Stomach (tissue), 9 donors: ENCODE measurements around the gene GJC1. TPM values are rescaled to one million over a fixed set of nuclear protein-coding genes. Genes with fewer than 3 reads are reported as not detected.
A peak's percentile ranks its signal among the peaks of the same experiment; 100 is the strongest.

Experiments
- DNase-seq, 2 donors: peaks; one replicate each; pipeline versions ENCODE4 v3.0.0 to v3.0.0-alpha.2; 2013 to 2019
- H3K27ac ChIP-seq, 5 donors: fragments of 200-600 bp in 4 of 5; sonication (generic) in 4 of 5; one replicate each; pipeline ENCODE4 v1.5.1; 2013 to 2019; ENCODE audit warnings: mild to moderate bottlenecking in 1 of 5, moderate library complexity in 1 of 5
- H3K27me3 ChIP-seq, 3 donors: fragments of 200-600 bp; sonication (generic); one replicate each; pipeline ENCODE4 v1.5.1; 2017 to 2019; ENCODE audit warnings: mixed run types in 1 of 3
- H3K36me3 ChIP-seq, 4 donors: fragments of 200-600 bp; sonication (generic); 1 replicate in 3 of 4; 2 replicates in 1 of 4; pipeline ENCODE4 v1.5.1; 2016 to 2019
- H3K4me1 ChIP-seq, 4 donors: fragments of 200-600 bp; sonication (generic); one replicate each; pipeline ENCODE4 v1.5.1; 2016 to 2019
- H3K4me3 ChIP-seq, 4 donors: fragments of 200-600 bp; sonication (generic) in 3 of 4; one replicate each; pipeline ENCODE4 v1.5.1; 2016 to 2019; ENCODE audit warnings: mild to moderate bottlenecking in 1 of 4
- H3K9me3 ChIP-seq, 4 donors: fragments of 200-600 bp; sonication (generic); one replicate each; pipeline ENCODE4 v1.5.1; 2016 to 2019
- CTCF ChIP-seq, 7 experiments: fragments of 450-650 bp in 4 of 7; fragments of 200-600 bp in 3 of 7; sonication (generic) in 3 of 7; IDR thresholded peaks; one replicate each; pipeline ENCODE4 v1.5.1; 2016 to 2019; ENCODE audit warnings: antibody characterized with exemption in 7 of 7, control low read depth in 2 of 7, mild to moderate bottlenecking in 1 of 7
- EP300 ChIP-seq: sonication (generic); formaldehyde crosslinking; IDR thresholded peaks from one replicate; pipeline ENCODE4 v1.6.1; 2017; ENCODE audit warnings: antibody characterized with exemption
- POLR2A ChIP-seq, 4 donors: fragments of 450-650 bp; IDR thresholded peaks; one replicate each; pipeline ENCODE4 v1.6.1; 2016; ENCODE audit warnings: antibody characterized with exemption in 4 of 4, control low read depth in 2 of 4, mild to moderate bottlenecking in 1 of 4, moderate library complexity in 1 of 4
- POLR2AphosphoS5 ChIP-seq, 3 donors: sonication (generic); formaldehyde crosslinking; IDR thresholded peaks; one replicate each; pipeline ENCODE4 v1.6.1; 2016; ENCODE audit warnings: antibody characterized with exemption in 3 of 3
- WGBS, 5 donors: extraction: QIAGEN DNeasy Blood & Tissue Kit in 3 of 5; methylation state at CpG; one replicate each; pipeline versions ENCODE4 v1.1.5 to v1.1.7; 2013 to 2018; 5-methylcytosine and 5-hydroxymethylcytosine counted together
- intact Hi-C: fragments of 100-400 bp; cut with DNase I; formaldehyde crosslinking; loops from one replicate; pipeline ENCODE4 v1.15.1; 2023; ENCODE audit warnings: low total_unique reads
- polyA plus RNA-seq, 3 donors: library from polyadenylated mRNA; stranded (reverse); fragments of 200-250 nt; gene quantifications; one replicate each; pipeline ENCODE4 v1.2.3, GENCODE V29; 2013
- total RNA-seq, 5 donors: library from RNA; depleted of rRNA; stranded (reverse); fragments of >200 nt; gene quantifications; one replicate each; pipeline versions ENCODE4 v1.1.0 to v1.2.3, GENCODE V29; 2014 to 2016
- donor health status: healthy with polysubstance abuse.
- donor health status: Bipolar disorder and iron deficiency.
- donor health status: healthy.

GJC1 gene
- total and polyA plus RNA-seq, 8 donors: 0.31 to 53.1 (median 10.4) TPM

- Histone ChIP-seq H3K36me3 (peaks cover 0 to 28% (median 9%) of the 10 kb centered on the region in 4 donors), H3K4me1 (peaks cover 9 to 11% (median 10%) of the 10 kb centered on the region in 4 donors), H3K27ac (no peak overlapping the region), H3K9me3 (no peaks in the 10 kb centered on the region), H3K4me3 (no peak overlapping the region), H3K27me3 (peaks cover 0 to 25% (median 17%) of the 10 kb centered on the region in 3 donors)
- TF ChIP-seq POLR2A (IDR thresholded peaks at IDR 0.05) (no peak), CTCF (IDR thresholded peaks at IDR 0.05) (no peak), POLR2AphosphoS5 (IDR thresholded peaks at IDR 0.05) (no peak), EP300 (no peak)
- WGBS, 5 donors: 67 to 80% (median 75%) methylated on average over 7 of the region's 7 CpGs
- intact Hi-C loops: no loop called here
- no peak for DNase-seq
These were observed 75.8 kb downstream of the GJC1 start for GRCh38 chr17:44754276-44754675.

- H3K27ac ChIP-seq: no peak overlapping the region
- 80 to 92% (median 85%) methylated on average over 14 to 17 of the region's 17 CpGs for WGBS, 5 donors
- H3K27me3 ChIP-seq: peaks cover 0 to 14% (median 6%) of the 10 kb centered on the region in 3 donors
- peaks cover 7 to 39% (median 19%) of the 10 kb centered on the region in 4 donors for H3K36me3 ChIP-seq
- DNase-seq: peak in 1 of 2 donors; percentile 2
- no peak for TF ChIP-seq CTCF (IDR thresholded peaks at IDR 0.05)
- no peak for TF ChIP-seq EP300
- H3K4me1 ChIP-seq: peaks cover 0 to 6% (median under 1%) of the 10 kb centered on the region in 4 donors
- no peaks in the 10 kb centered on the region for H3K9me3 ChIP-seq
- H3K4me3 ChIP-seq: no peak overlapping the region
- intact Hi-C loops: no loop called here
These were observed 76.9 kb downstream of the GJC1 start for GRCh38 chr17:44752953-44753861.

DNA sequence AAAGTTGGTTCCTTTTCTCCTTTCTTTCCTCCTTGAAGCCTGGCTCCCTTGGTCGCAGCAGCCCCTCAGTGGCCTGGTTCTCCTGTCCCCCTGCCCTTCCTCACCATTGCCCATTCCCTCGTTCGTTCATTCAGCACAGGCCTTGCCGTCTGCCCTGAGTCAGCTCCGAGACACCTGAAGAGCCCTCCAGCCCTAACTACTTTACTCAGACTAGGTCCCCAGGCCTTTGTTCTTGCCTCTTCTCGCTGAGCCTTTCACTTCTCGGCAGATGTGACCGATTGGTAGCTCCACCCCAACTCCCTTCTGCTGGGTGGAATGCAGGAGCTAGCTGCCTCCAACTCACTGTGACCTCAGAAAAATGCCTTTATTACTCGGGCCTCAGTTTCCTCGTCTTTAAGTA lies 78.3 kb downstream of the GJC1 start:
- Histone ChIP-seq H3K36me3 (peaks cover 8 to 53% (median 31%) of the 10 kb centered on the region in 4 donors), H3K4me1 (peaks cover 0 to 6% (median 0%) of the 10 kb centered on the region in 4 donors), H3K27ac (no peak overlapping the region), H3K9me3 (no peaks in the 10 kb centered on the region), H3K27me3 (peaks cover 0 to under 1% (median 0%) of the 10 kb centered on the region in 3 donors), H3K4me3 (no peak overlapping the region)
- intact Hi-C loops: no loop called here
- DNase-seq: no peak
- WGBS, 5 donors: 89 to 94% (median 92%) methylated on average over 10 of the region's 10 CpGs
- no peak for TF ChIP-seq CTCF (IDR thresholded peaks at IDR 0.05)

- intact Hi-C loops: no loop called here
- H3K4me3 ChIP-seq: no peak overlapping the region
- H3K27ac ChIP-seq: no peak overlapping the region
- 87 to 97% (median 91%) methylated on average over 7 of the region's 7 CpGs for WGBS, 5 donors
- peaks cover 0 to 6% (median 0%) of the 10 kb centered on the region in 4 donors for H3K4me1 ChIP-seq
- no peaks in the 10 kb centered on the region for H3K27me3 ChIP-seq
- TF ChIP-seq POLR2A (IDR thresholded peaks at IDR 0.05) (no peak), EP300 (no peak), CTCF (IDR thresholded peaks at IDR 0.05) (no peak), POLR2AphosphoS5 (IDR thresholded peaks at IDR 0.05) (no peak)
- peak in 1 of 2 donors; percentile 1 for DNase-seq
- no peaks in the 10 kb centered on the region for H3K9me3 ChIP-seq
- peaks cover 8 to 56% (median 32%) of the 10 kb centered on the region in 4 donors for H3K36me3 ChIP-seq
These were observed 78.8 kb downstream of the GJC1 start for GRCh38 chr17:44751331-44751730.
